Activated T-helper 2 cell treated with anti-CD3 and anti-CD28 coated beads, Interferon-gamma antibody, Interleukin-2, Interleukin-4, amounts not matched to agents 10 μg/mL and 5 μg/mL and 100 μg/mL, durations not matched to agents 14 hours and 24 hours and 36 hours (primary cell): ENCODE data around the gene SERAC1. TPM values are rescaled to one million over a fixed set of nuclear protein-coding genes. Genes with fewer than 3 reads are reported as not detected.
"Not testable (repeated sequence)": the region's sequence is repeated elsewhere in the genome, so short reads cannot be mapped to it uniquely, and the experiment has no call there.

Experiments used
- DNase-seq: peaks from one replicate; pipeline ENCODE4 v3.0.0; 2021; ENCODE audit warnings: low spot score
- H3K27ac Mint-ChIP-seq: one replicate; pipeline ENCODE4 v1.8.0; 2021; ENCODE audit warnings: mixed read lengths
- H3K27me3 Mint-ChIP-seq: one replicate; pipeline ENCODE4 v1.8.0; 2021; ENCODE audit warnings: low read depth, mixed read lengths
- H3K36me3 Mint-ChIP-seq: one replicate; pipeline ENCODE4 v1.8.0; 2021; ENCODE audit warnings: low read depth, mixed read lengths
- H3K4me1 Mint-ChIP-seq: one replicate; pipeline ENCODE4 v1.8.0; 2021; ENCODE audit warnings: low read depth, mixed read lengths
- H3K4me3 Mint-ChIP-seq: one replicate; pipeline ENCODE4 v1.8.0; 2021; ENCODE audit warnings: low read depth, mild to moderate bottlenecking, moderate library complexity, mixed read lengths
- H3K9me3 Mint-ChIP-seq: one replicate; pipeline ENCODE4 v1.8.0; 2021; ENCODE audit warnings: mixed read lengths
- intact Hi-C: fragments of 100-400 bp; cut with micrococcal nuclease; formaldehyde crosslinking; loops from one replicate; pipeline ENCODE4 v1.15.1; 2023
- total RNA-seq: library from RNA; stranded (reverse); gene quantifications from 2 replicates; pipeline ENCODE4 v1.2.3, GENCODE V29; 2022

The SERAC1 gene
- 5.4 and 6.6 TPM in 2 replicates for total RNA-seq

- peak within 1 kb of the TSS; percentile 91 for H3K27ac Mint-ChIP-seq
- no peak for DNase-seq
- peaks cover 17% of the 10 kb centered on the region for H3K36me3 Mint-ChIP-seq
- H3K27me3 Mint-ChIP-seq, result no peaks in the 10 kb centered on the region
- H3K4me3 Mint-ChIP-seq, result peak within 1 kb of the TSS; percentile 90
- H3K4me1 Mint-ChIP-seq, result peaks cover 25% of the 10 kb centered on the region
- intact Hi-C loops, result loop anchor here (2.0 kb wide), 1 partner anchor 39 kb away; no protein-coding TSS in a partner anchor
- no peaks in the 10 kb centered on the region for H3K9me3 Mint-ChIP-seq
These were observed at the start of gene SERAC1 for GRCh38 chr6:158168040-158168289. Gene SERAC1, minus strand, starts transcription at chr6:158168262. Its CDS starts 9,899 bp downstream, at chr6:158158363.

- no peak overlapping the region for H3K4me3 Mint-ChIP-seq
- no peaks in the 10 kb centered on the region for H3K36me3 Mint-ChIP-seq
- H3K27me3 Mint-ChIP-seq, result no peaks in the 10 kb centered on the region
- H3K4me1 Mint-ChIP-seq, result peaks cover 20% of the 10 kb centered on the region
- no peaks in the 10 kb centered on the region for H3K9me3 Mint-ChIP-seq
- H3K27ac Mint-ChIP-seq, result no peak overlapping the region
- intact Hi-C loops, result loop anchor here (10.0 kb wide), 1 partner anchor 481 kb away; no protein-coding TSS in a partner anchor
- DNase-seq, result peak; percentile 44
These were observed 46.0 kb upstream of the SERAC1 start for GRCh38 chr6:158213925-158214674.

- Mint-ChIP-seq H3K27me3 (no peaks in the 10 kb centered on the region), H3K4me1 (peaks cover 37% of the 10 kb centered on the region), H3K9me3 (no peaks in the 10 kb centered on the region), H3K4me3 (no peak overlapping the region), H3K27ac (peak overlapping the region; percentile 75), H3K36me3 (peaks cover 2% of the 10 kb centered on the region)
- intact Hi-C loops, result loop anchor here (10.0 kb wide), 1 partner anchor 483 kb away; no protein-coding TSS in a partner anchor
- no peak for DNase-seq
These were observed 43.4 kb upstream of the SERAC1 start for GRCh38 chr6:158211273-158212055.

- peaks cover 44% of the 10 kb centered on the region for H3K4me1 Mint-ChIP-seq
These were observed 41.7 kb upstream of the SERAC1 start for GRCh38 chr6:158209582-158210333.

GRCh38 chr6:158208226-158209030 is 40.4 kb upstream of the SERAC1 start:
- H3K9me3 Mint-ChIP-seq, H3K36me3 Mint-ChIP-seq, H3K27me3 Mint-ChIP-seq, DNase-seq: not testable (repeated sequence)
- H3K27ac Mint-ChIP-seq, result peak overlapping the region; percentile 95
- peak overlapping the region; percentile 61 for H3K4me3 Mint-ChIP-seq
- intact Hi-C loops, result loop anchor here (5.0 kb wide), 1 partner anchor 446 kb away; no protein-coding TSS in a partner anchor
- H3K4me1 Mint-ChIP-seq, result peaks cover 35% of the 10 kb centered on the region

More at GRCh38 chr6:158209582-158210333, 41.7 kb upstream of the SERAC1 start:
- not testable (repeated sequence) for H3K36me3 Mint-ChIP-seq, H3K27ac Mint-ChIP-seq, DNase-seq, H3K27me3 Mint-ChIP-seq, H3K9me3 Mint-ChIP-seq, H3K4me3 Mint-ChIP-seq
- intact Hi-C loops, result loop anchor here (5.0 to 10.0 kb wide), 2 partner anchors 447 to 485 kb away; no protein-coding TSS in a partner anchor

GRCh38 chr6:158207422-158207788 is 39.3 kb upstream of the SERAC1 start:
- H3K9me3 Mint-ChIP-seq, result no peaks in the 10 kb centered on the region
- H3K36me3 Mint-ChIP-seq, result peaks cover 2% of the 10 kb centered on the region
- intact Hi-C loops, result loop anchor here (2.0 to 5.0 kb wide), 4 partner anchors 21 to 445 kb away; partner anchors contain the start of genes GTF2H5 and SERAC1
- H3K4me3 Mint-ChIP-seq, result peak overlapping the region; percentile 61
- peaks cover 35% of the 10 kb centered on the region for H3K4me1 Mint-ChIP-seq
- peak; percentile 54 for DNase-seq
- no peaks in the 10 kb centered on the region for H3K27me3 Mint-ChIP-seq
- H3K27ac Mint-ChIP-seq, result peak overlapping the region; percentile 95

- no peak for DNase-seq
- peak overlapping the region; percentile 61 for H3K4me3 Mint-ChIP-seq
- H3K36me3 Mint-ChIP-seq, result peaks cover 2% of the 10 kb centered on the region
- H3K9me3 Mint-ChIP-seq, result no peaks in the 10 kb centered on the region
- no peaks in the 10 kb centered on the region for H3K27me3 Mint-ChIP-seq
- intact Hi-C loops, result loop anchor here (2.0 to 5.0 kb wide), 4 partner anchors 20 to 445 kb away; partner anchors contain the start of genes GTF2H5 and SERAC1
- H3K4me1 Mint-ChIP-seq, result peaks cover 37% of the 10 kb centered on the region
- H3K27ac Mint-ChIP-seq, result peak overlapping the region; percentile 95
These were observed 38.8 kb upstream of the SERAC1 start for GRCh38 chr6:158206740-158207421.

- Mint-ChIP-seq H3K4me1 (peaks cover 39% of the 10 kb centered on the region), H3K27me3 (no peaks in the 10 kb centered on the region), H3K27ac (no peak overlapping the region), H3K4me3 (no peak overlapping the region), H3K9me3 (no peaks in the 10 kb centered on the region), H3K36me3 (peaks cover 2% of the 10 kb centered on the region)
- no peak for DNase-seq
- intact Hi-C loops, result loop anchor here (5.0 kb wide), 1 partner anchor 443 kb away; no protein-coding TSS in a partner anchor
These were observed 37.3 kb upstream of the SERAC1 start for GRCh38 chr6:158205169-158205944.

- no peaks in the 10 kb centered on the region for H3K9me3 Mint-ChIP-seq
- intact Hi-C loops, result no loop called here
- no peak overlapping the region for H3K4me3 Mint-ChIP-seq
- no peaks in the 10 kb centered on the region for H3K27me3 Mint-ChIP-seq
- DNase-seq, result no peak
- peaks cover 12% of the 10 kb centered on the region for H3K36me3 Mint-ChIP-seq
- no peak overlapping the region for H3K27ac Mint-ChIP-seq
- H3K4me1 Mint-ChIP-seq, result peaks cover 12% of the 10 kb centered on the region
These were observed 30.4 kb upstream of the SERAC1 start for GRCh38 chr6:158198461-158198860.

GRCh38 chr6:158194487-158195280 is 26.6 kb upstream of the SERAC1 start:
- Mint-ChIP-seq H3K9me3 (no peaks in the 10 kb centered on the region), H3K4me1 (no peaks in the 10 kb centered on the region), H3K4me3 (no peak overlapping the region), H3K27ac (no peak overlapping the region), H3K27me3 (no peaks in the 10 kb centered on the region), H3K36me3 (peaks cover 34% of the 10 kb centered on the region)
- intact Hi-C loops, result no loop called here
- DNase-seq, result no peak
